Gastrocnemius medialis (tissue), 4 donors: ENCODE measurements around the gene WDR35.

Experiments
- CTCF ChIP-seq, 5 experiments: fragments of 450-650 bp in 3 of 5; fragments of 200-600 bp in 2 of 5; sonication (generic) in 2 of 5; IDR thresholded peaks in 4 of 5; conservative IDR thresholded peaks in 1 of 5; 1 replicate in 4 of 5; 2 replicates in 1 of 5; pipeline ENCODE4 v1.5.1; 2016 to 2019; ENCODE audit warnings: antibody characterized with exemption in 5 of 5, mild to moderate bottlenecking in 3 of 5, moderate library complexity in 3 of 5
- POLR2A ChIP-seq, 2 donors: fragments of 450-650 bp; IDR thresholded peaks; one replicate each; pipeline ENCODE4 v1.6.1; 2017; ENCODE audit warnings: antibody characterized with exemption in 2 of 2, mild to moderate bottlenecking in 2 of 2, moderate library complexity in 2 of 2

- TF ChIP-seq CTCF (IDR thresholded peaks at IDR 0.05 in 4 of 5, conservative IDR thresholded peaks at IDR 0.05 in 1 of 5): no peak
- TF ChIP-seq POLR2A (IDR thresholded peaks at IDR 0.05): no peak
Observed at GRCh38 chr2:20035955-20036666, 46.2 kb upstream of the WDR35 start.
